ENCODE results near the gene ARHGAP24. TPM values are rescaled to one million over a fixed set of nuclear protein-coding genes. Genes with fewer than 3 reads are reported as not detected.

Gene ARHGAP24
- total RNA-seq, 1 experiment from 2014 or later = 1.3 TPM

GRCh38 chr4:85430697-85431096, 44.3 kb upstream of the ARHGAP24 start:
- DNase-seq (ENCODE audit: low read depth, low spot score) (no peak), ATAC-seq (no peak)
- no peak overlapping the region for H3K27ac ChIP-seq (ENCODE audit: low read depth, low read length)
- H3K36me3 ChIP-seq (ENCODE audit: control insufficient read depth in 1 of 2, insufficient read depth in 2 of 2, low read length in 2 of 2) = no peaks in the 10 kb centered on the region
- no peak overlapping the region for H3K4me3 ChIP-seq (replicated peaks in 1 of 2; ENCODE audit: low read depth in 1 of 2, low read length in 2 of 2)
- H3K9me2 ChIP-seq (ENCODE audit: insufficient read depth) = no peaks in the 10 kb centered on the region
- H3K27me3 ChIP-seq (ENCODE audit: insufficient read depth, low read length) = no peaks in the 10 kb centered on the region
- no peak overlapping the region for H3K4me2 ChIP-seq (ENCODE audit: low read length)
- intact Hi-C loops (cut with micrococcal nuclease) = no loop called here
- no peaks in the 10 kb centered on the region for H3K79me2 ChIP-seq (ENCODE audit: insufficient read depth, low read length)
- no TSS peak for BruUV-seq (replicated peaks)
- ChIA-PET POLR2A (no interaction called here), CTCF (no interaction called here), RAD21 (ENCODE audit: low non-redundant PET in 1 of 2, low total read pairs in 2 of 2, uncharacterized antibody in 2 of 2, unreplicated experiment in 2 of 2) (no interaction called here)
- no peaks in the 10 kb centered on the region for H4K20me1 ChIP-seq (ENCODE audit: insufficient read depth)
- no peak overlapping the region for H2AFZ ChIP-seq (ENCODE audit: low read depth, low read length, poor library complexity, severe bottlenecking)
- no peak for TF ChIP-seq POLR2A (IDR thresholded peaks at IDR 0.05; ENCODE audit: borderline replicate concordance, extremely low read depth, insufficient read depth, insufficient read length)
- TF ChIP-seq SIN3A (IDR thresholded peaks at IDR 0.05; ENCODE audit: low read depth) = no peak
- no peak for TF ChIP-seq REST (IDR thresholded peaks at IDR 0.05; ENCODE audit: low read depth)
- TF ChIP-seq ELF1 (IDR thresholded peaks at IDR 0.05; ENCODE audit: borderline replicate concordance, low read depth) = no peak
- TF ChIP-seq SRF (IDR thresholded peaks at IDR 0.05; ENCODE audit: low read depth) = no peak
- no peak for TF ChIP-seq EZH2phosphoT487 (IDR thresholded peaks at IDR 0.05; ENCODE audit: borderline replicate concordance)
- no peak for TF ChIP-seq MAX (IDR thresholded peaks at IDR 0.05)
- no peak for TF ChIP-seq ZFX (IDR thresholded peaks at IDR 0.05)
- TF ChIP-seq, protein P1, sequence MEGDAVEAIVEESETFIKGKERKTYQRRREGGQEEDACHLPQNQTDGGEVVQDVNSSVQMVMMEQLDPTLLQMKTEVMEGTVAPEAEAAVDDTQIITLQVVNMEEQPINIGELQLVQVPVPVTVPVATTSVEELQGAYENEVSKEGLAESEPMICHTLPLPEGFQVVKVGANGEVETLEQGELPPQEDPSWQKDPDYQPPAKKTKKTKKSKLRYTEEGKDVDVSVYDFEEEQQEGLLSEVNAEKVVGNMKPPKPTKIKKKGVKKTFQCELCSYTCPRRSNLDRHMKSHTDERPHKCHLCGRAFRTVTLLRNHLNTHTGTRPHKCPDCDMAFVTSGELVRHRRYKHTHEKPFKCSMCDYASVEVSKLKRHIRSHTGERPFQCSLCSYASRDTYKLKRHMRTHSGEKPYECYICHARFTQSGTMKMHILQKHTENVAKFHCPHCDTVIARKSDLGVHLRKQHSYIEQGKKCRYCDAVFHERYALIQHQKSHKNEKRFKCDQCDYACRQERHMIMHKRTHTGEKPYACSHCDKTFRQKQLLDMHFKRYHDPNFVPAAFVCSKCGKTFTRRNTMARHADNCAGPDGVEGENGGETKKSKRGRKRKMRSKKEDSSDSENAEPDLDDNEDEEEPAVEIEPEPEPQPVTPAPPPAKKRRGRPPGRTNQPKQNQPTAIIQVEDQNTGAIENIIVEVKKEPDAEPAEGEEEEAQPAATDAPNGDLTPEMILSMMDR (IDR thresholded peaks at IDR 0.05 in 2 of 3, conservative IDR thresholded peaks at IDR 0.05 in 1 of 3; ENCODE audit: borderline replicate concordance in 1 of 3, insufficient read depth in 1 of 3, low read depth in 2 of 3, low read length in 2 of 3) = no peak
- no peak for TF ChIP-seq YY1 (IDR thresholded peaks at IDR 0.05; ENCODE audit: extremely low read depth, insufficient replicate concordance, low read depth, low read length)
- no peak for TF ChIP-seq TCF7L2 (IDR thresholded peaks at IDR 0.05; ENCODE audit: borderline replicate concordance, extremely low read depth, insufficient read depth, insufficient read length)
- no peak for TF ChIP-seq ZNF274 (IDR thresholded peaks at IDR 0.05; ENCODE audit: low read depth, low read length)
- TF ChIP-seq RAD21 (IDR thresholded peaks at IDR 0.05; ENCODE audit: low read depth) = no peak
- no peak overlapping the region for H3K9ac ChIP-seq (ENCODE audit: low read length)
- no peaks in the 10 kb centered on the region for H3K9me3 ChIP-seq (ENCODE audit: control insufficient read depth in 1 of 2, insufficient read depth in 1 of 2, low read depth in 1 of 2, low read length in 2 of 2)
- H3K4me1 ChIP-seq (ENCODE audit: control insufficient read depth in 1 of 2, insufficient read depth in 2 of 2, low read length in 2 of 2) = 0 out of 4 replicates have a peak, but pooled peaks cover 0 to 5% of the 10 kb centered on the region in 2 experiments
